HUDEP-2 (cell line): ENCODE results near the gene SAP30BP.

ENCODE experiments used
- DNase-seq, 76 experiments: peaks; one replicate each; lab custom pipeline; 2025; ENCODE audit not compliant: unreplicated experiment in 76 of 76; lab: John Stamatoyannopoulos, UW

Gene SAP30BP

DNA sequence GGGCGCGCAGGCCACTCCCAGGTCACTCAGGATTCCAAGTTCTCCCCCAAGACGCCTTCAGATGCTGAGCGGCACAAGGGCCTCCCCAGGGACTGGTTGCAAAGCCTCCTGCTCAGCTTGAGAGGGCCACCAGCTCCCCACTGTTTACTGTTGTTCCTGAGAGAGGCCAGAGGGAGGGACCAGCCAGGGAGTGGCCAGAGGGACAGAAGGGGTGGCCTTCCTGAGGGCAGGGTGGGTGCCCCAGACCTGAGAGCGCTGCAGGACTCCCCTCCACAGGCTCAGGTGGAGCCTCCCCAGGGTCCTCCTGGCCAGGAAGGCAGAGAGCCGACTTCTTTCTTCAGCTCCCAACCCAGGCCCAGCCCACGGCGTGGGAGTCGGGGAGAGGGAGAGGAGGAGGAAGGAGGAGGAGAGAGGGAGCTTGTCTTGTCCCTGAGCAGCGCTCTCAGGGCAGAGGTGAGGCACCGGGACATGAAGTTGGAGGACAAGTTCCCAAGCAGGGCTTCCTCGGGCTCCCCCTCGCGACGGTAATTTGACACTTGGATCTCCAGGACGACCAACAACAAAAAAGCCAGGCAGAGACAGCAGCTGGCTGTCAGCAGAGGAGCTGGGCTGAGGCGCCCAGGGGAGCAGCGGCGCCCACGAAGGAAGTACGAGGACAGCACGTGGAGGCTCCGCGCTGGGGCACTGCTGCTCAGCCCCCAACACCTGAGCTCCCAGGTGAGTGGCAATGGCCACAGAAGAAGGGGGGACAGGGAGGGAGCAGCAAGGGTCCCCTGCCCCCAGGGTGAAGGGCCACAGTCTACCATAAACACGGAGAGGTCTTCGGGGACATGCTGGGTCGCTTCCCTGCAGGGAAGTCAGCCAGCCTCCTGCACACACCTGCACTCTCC, 33.4 kb upstream of the SAP30BP start:
- peak in 74 of 76 experiments; percentile 48 to 96 (median 84) for DNase-seq

DNA sequence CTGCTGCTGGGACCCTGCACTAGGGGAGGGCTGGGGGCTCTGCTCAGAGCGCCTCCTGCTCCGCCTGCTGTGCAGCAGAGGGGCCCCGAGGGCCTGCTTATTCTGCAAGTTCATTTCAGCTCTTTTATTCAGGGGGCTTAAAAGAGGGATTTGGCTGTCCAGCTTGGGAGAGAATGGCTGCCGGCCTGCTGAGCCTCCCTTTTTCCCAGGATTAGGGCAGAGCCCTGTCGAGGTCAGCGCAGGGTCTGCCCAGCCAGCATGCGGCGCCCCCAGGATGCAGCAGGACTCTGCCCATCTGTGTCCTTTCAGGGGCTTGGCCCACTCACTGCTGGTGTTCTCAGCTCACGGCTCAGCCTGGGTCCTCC, 32.8 kb upstream of the SAP30BP start:
- peak in 2 of 76 experiments; percentile 55 to 59 for DNase-seq

- peak in 29 of 76 experiments; percentile 14 to 94 (median 34) for DNase-seq
These were observed 32.2 kb upstream of the SAP30BP start for GRCh38 chr17:75634754-75635609.

DNA sequence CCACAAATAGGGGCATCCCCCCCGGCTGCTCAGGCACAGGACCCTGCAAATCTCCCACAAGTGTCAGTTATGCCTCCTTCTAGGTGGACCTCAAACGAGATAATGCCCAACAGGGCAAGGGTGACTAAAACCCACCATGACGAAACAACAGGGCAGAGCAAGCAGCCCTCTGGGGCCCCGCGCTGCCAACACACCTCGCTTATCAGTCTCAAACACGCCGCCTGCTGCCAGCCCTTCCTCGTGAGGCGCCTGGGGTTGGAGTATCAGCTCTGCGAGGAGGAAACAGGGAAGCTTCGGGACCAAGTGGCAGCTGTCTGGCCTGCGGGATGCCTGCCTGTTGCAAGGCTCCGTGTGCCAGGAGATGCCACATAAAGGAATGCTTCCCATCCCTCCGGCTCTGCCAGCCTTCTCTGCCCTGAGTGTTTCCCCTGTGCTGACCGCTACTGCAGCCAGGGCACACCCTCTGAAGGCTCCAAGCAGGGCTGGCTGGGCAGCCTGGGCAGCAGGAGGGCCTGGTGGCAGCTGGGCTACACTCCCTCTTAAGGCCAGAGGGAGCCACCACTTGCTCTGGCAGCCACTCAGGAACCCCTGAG, 31.4 kb upstream of the SAP30BP start:
- peak in 75 of 76 experiments; percentile 68 to 97 (median 90) for DNase-seq

- peak in 1 of 76 experiments; percentile 38 for DNase-seq
These were observed 30.6 kb upstream of the SAP30BP start for GRCh38 chr17:75636381-75637142.

GRCh38 chr17:75637143-75637538, 30.0 kb upstream of the SAP30BP start:
- DNase-seq: peak in 72 of 76 experiments; percentile 8 to 87 (median 70)

GRCh38 chr17:75637551-75637950, 29.6 kb upstream of the SAP30BP start:
- DNase-seq: peak in 7 of 76 experiments; percentile 25 to 83 (median 40)

GRCh38 chr17:75638039-75638438, 29.1 kb upstream of the SAP30BP start:
- peak in 1 of 76 experiments; percentile 34 for DNase-seq

DNA sequence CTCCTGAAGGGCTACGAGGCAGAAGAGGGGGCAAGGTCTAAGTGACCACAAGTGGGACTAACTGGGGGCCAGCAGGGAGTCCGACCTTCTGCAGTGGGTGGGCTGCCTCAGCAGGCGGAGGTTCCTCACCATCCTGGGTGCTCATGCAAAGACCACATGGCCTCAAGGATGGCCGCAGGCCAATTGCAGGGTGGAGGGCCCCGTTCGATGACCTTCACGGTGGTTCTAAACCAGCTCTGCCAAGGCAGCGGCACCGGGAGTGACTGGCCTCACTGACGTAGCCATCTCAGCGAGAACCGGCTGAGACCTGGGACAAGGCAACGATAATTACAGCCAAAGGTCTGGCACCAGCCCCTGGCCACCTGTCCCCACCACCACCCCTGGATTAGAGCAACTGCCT, 28.2 kb upstream of the SAP30BP start:
- peak in 5 of 76 experiments; percentile 23 to 42 (median 26) for DNase-seq

GRCh38 chr17:75639327-75639726, 27.8 kb upstream of the SAP30BP start:
- peak in 4 of 76 experiments; percentile 19 to 57 (median 34) for DNase-seq

DNA sequence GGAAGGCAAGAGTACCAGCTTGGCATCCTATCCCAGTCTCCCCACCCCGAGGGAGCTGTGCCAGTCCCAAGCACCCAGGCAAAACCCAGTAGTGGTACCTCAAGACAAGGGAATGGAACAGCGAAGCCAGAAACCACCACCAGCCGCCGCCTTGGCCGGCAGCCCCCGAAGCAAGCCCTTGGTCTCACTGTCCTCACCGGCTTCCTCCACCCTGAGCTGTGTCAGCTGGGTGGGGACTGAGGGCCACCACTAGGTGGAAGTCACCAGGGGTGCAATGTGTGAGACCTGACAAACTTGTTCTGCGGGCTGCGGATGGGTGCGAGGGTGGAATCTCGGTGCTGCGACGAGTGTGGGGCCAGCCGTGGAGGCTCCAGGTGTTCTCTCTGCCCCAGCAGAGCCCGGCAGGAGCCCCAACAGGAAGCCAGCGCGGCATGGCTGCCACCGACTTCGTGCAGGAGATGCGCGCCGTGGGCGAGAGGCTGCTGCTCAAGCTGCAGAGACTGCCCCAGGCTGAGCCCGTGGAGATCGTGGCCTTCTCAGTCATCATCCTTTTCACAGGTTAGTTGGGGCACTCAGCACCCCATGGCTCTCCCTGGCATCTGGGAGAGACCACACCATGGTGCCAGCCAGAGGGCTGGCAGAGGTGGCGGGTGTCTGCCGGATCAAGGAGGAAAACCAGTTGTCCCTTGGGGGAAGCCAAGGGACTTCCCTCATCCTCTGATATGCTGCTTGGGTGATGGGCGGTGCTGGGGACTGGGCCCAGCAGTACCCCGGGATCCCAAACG, 27.2 kb upstream of the SAP30BP start:
- DNase-seq: peak in 7 of 76 experiments; percentile 13 to 57 (median 23)

GRCh38 chr17:75640556-75641119, 26.5 kb upstream of the SAP30BP start:
- DNase-seq: no peak

DNA sequence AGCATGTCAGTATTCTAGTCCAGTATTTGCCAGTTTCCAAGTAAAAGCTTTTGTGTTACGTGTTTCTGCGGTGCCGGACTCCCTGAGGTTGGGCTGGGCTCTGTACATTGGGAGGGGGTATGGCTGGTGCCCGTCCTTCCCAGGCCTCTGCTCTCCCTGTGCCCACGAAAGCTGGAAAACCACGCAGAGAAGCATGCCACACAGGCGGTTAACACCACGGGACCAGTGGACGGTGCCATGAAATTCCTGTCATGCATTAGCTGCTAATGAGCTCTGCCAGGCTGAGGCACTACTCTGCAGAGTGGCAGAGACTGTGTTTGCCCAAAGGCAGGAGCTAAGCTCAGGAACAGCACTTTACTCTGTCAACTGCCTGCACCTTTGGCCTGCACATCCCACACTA, 25.8 kb upstream of the SAP30BP start:
- DNase-seq: peak in 2 of 76 experiments; percentile 22 to 31

- DNase-seq: peak in 4 of 76 experiments; percentile 27 to 38 (median 30)
These were observed 24.9 kb upstream of the SAP30BP start for GRCh38 chr17:75642182-75642783.

GRCh38 chr17:75642784-75643642, 24.1 kb upstream of the SAP30BP start:
- DNase-seq: peak in 74 of 76 experiments; percentile 39 to 88 (median 70)

- DNase-seq: no peak
These were observed 23.5 kb upstream of the SAP30BP start for GRCh38 chr17:75643643-75644017.

DNA sequence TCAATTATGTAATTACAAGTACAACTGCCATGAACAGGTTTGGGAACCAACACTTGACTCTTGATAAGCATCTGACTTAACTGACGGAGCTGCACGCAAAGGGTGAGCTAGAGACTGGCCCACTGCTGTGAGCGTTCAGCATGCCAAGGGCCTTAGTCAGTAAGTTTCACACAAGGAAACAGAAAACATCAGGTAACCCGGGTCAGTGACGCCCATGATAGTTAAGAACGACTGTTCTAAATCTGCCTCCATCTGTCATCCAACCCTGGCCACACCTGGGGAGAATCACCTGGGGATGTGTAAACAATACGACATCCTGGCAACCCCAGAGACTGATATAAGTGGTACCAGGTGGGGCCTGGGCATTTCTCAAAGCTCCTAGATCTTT, 21.6 kb upstream of the SAP30BP start:
- DNase-seq: peak in 18 of 76 experiments; percentile 10 to 61 (median 28)
